H7 (cell line): ENCODE data around the gene ACP7. TPM values are rescaled to one million over a fixed set of nuclear protein-coding genes. Genes with fewer than 3 reads are reported as not detected.
A peak's percentile ranks its signal among the peaks of the same experiment; 100 is the strongest.
"Not testable (repeated sequence)": the region's sequence is repeated elsewhere in the genome, so short reads cannot be mapped to it uniquely, and the experiment has no call there.

Experiments
- DNase-seq: peaks from one replicate; pipeline ENCODE4 v3.0.0; 2012
- H3K27me3 ChIP-seq: 2 replicates; pipeline ENCODE4 v1.6.0; 2011; ENCODE audit warnings: mild to moderate bottlenecking, low read length; ENCODE audit not compliant: control insufficient read depth, insufficient read depth
- H3K36me3 ChIP-seq: replicated peaks from 2 replicates; pipeline ENCODE4 v1.5.1; 2011; ENCODE audit warnings: low read length; ENCODE audit not compliant: control insufficient read depth, insufficient read depth
- H3K4me3 ChIP-seq: 2 replicates; pipeline ENCODE4 v1.5.1; 2011; ENCODE audit warnings: low read depth, mild to moderate bottlenecking, control low read depth, low read length, moderate library complexity; ENCODE audit not compliant: insufficient read depth
- total RNA-seq: library from RNA; depleted of rRNA; stranded (reverse); fragments of >200 nt; shearing (Covaris generic); gene quantifications from 2 replicates; pipeline ENCODE4 v1.2.3, GENCODE V29; 2014

The ACP7 gene
- total RNA-seq, 1 experiment from 2014 or later: 0.14 TPM

- peaks cover 37% of the 10 kb centered on the region for H3K27me3 ChIP-seq
- DNase-seq: no peak
- no peaks in the 10 kb centered on the region for H3K36me3 ChIP-seq
- no peak overlapping the region for H3K4me3 ChIP-seq
Observed at GRCh38 chr19:39086386-39086785, 2.2 kb downstream of the ACP7 start.

- Histone ChIP-seq H3K27me3 (peaks cover 27% of the 10 kb centered on the region), H3K36me3 (no peaks in the 10 kb centered on the region), H3K4me3 (no peak overlapping the region)
- no peak for DNase-seq
Observed at GRCh38 chr19:39087907-39088686, 3.9 kb downstream of the ACP7 start.

- H3K4me3 ChIP-seq, H3K27me3 ChIP-seq, DNase-seq, H3K36me3 ChIP-seq: not testable (repeated sequence)
Observed at GRCh38 chr19:39090016-39090415, 5.8 kb downstream of the ACP7 start.

- Histone ChIP-seq H3K27me3 (no peaks in the 10 kb centered on the region; the same call in 1 of the 2 replicates), H3K4me3 (no peak overlapping the region), H3K36me3 (no peaks in the 10 kb centered on the region)
- no peak for DNase-seq
Observed at GRCh38 chr19:39090881-39091280, 6.7 kb downstream of the ACP7 start.

DNA sequence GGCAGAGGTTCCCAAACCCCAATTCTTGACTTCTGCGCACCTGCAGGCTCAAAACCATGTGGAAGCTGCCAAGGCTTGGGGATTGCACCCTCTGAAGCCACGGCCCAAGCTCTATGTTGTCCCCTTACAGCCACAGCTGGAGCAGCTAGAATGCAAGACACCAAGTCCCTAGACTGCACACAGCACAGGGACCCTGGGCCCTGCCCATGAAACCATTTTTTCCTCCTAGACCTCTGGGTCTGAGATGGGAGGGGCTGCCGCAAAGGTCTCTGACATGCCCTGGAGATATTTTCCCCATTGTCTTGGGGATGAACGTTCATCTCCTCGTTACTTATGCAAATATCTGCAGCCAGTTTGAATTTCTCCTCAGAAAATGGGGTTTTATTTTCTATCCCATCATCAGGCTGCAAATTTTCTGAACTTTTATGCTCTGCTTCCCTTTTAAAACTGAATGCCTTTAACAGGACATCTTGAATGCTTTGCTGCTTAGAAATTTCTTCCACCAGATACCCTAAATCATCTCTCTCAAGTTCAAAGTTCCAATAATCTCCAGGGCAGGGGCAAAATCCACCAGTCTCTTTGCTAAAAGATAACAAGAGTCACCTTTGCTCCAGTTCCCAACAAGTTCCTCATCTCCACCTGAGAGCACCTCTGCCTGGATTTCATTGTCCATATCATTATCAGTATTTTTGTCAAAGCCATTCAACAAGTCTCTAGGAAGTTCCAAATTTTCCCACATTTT lies 11.8 kb downstream of the ACP7 start:
- H3K36me3 ChIP-seq, H3K27me3 ChIP-seq, DNase-seq, H3K4me3 ChIP-seq: not testable (repeated sequence)

- Histone ChIP-seq H3K36me3 (no peaks in the 10 kb centered on the region), H3K4me3 (no peak overlapping the region), H3K27me3 (no peaks in the 10 kb centered on the region)
- DNase-seq: no peak
Observed at GRCh38 chr19:39097299-39097698, 13.1 kb downstream of the ACP7 start.

DNA sequence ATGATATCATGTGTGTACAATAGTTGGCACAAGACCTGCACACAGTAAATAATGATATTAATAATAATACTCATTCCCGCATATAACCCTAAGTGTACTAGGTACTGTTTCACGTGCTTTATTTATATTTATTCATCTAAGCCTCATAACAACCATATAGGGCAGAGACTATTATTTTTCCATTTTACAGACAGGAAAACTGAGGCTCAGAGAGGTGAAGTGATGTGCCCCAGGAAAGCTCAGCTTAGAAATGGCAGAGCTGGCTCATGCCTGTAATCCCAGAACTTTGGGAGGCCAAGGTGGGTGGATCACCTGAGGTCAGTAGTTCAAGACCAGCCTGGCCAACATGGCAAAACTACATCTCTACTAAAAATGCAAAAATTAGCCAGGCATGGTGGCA lies 13.6 kb downstream of the ACP7 start:
- Histone ChIP-seq H3K27me3 (no peaks in the 10 kb centered on the region), H3K4me3 (no peak overlapping the region), H3K36me3 (no peaks in the 10 kb centered on the region)
- no peak for DNase-seq

- Histone ChIP-seq H3K27me3 (no peaks in the 10 kb centered on the region), H3K36me3 (no peaks in the 10 kb centered on the region), H3K4me3 (peak overlapping the region; percentile 10; the same call in 1 of the 2 replicates)
- DNase-seq: peak; percentile 58
Observed at GRCh38 chr19:39098365-39099269, 14.4 kb downstream of the ACP7 start.

DNA sequence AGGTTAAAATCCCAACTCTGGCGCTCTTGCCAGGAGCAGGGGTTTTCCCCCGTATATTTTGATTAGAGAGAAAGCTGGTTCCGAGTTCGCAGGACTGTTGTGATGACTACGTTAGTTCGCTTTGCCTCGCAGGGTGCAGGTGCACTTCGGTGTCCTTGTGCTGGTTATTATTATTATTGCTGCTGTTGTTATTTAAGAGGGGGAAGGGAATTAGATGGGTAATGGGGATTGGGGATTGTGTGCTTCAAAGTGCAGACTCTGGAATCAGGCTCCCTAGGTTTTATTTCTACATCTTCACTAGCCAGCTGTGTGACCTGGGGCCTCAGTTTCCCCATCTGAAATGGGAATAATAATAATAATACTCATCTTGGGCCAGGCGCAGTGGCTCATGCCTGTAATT lies 15.2 kb downstream of the ACP7 start:
- Histone ChIP-seq H3K36me3 (no peaks in the 10 kb centered on the region), H3K4me3 (no peak overlapping the region), H3K27me3 (no peaks in the 10 kb centered on the region)
- no peak for DNase-seq

DNA sequence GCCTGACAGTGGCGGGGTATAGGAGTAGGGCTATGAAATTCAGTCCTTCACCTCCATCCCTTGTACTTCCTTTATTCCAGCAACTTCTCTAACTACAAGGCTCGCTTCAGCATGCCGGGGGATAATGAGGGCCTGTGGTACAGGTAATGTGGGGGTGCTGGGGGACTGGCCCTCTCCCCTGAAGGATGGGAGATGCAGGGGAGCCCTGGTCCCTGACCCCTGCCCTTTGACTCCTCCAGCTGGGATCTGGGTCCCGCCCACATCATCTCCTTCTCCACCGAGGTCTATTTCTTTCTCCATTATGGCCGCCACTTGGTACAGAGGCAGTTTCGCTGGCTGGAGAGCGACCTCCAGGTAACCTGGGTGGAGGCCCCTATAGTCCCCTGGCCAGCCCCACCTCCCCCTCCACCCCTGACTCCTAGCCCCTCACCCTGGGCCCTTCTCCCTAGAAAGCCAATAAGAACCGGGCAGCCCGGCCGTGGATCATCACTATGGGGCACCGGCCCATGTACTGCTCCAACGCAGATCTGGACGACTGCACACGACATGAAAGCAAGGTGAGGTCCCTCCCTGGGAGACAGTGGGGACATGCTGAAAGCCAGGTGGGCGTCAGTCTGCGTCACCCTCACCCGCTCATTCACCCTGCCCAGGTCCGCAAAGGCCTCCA lies 16.5 kb downstream of the ACP7 start:
- peak; percentile 24 for DNase-seq
- H3K4me3 ChIP-seq: no peak overlapping the region
- no peaks in the 10 kb centered on the region for H3K36me3 ChIP-seq
- no peaks in the 10 kb centered on the region for H3K27me3 ChIP-seq

- no peaks in the 10 kb centered on the region for H3K36me3 ChIP-seq
- DNase-seq: no peak
- H3K4me3 ChIP-seq: no peak overlapping the region
Observed at GRCh38 chr19:39103151-39103550, 19.0 kb downstream of the ACP7 start.

GRCh38 chr19:39104186-39104596 lies 20.0 kb downstream of the ACP7 start:
- no peak for DNase-seq
- Histone ChIP-seq H3K4me3 (no peak overlapping the region), H3K27me3 (no peaks in the 10 kb centered on the region), H3K36me3 (no peaks in the 10 kb centered on the region)

More at GRCh38 chr19:39103151-39103550, 19.0 kb downstream of the ACP7 start:
- H3K27me3 ChIP-seq: no peaks in the 10 kb centered on the region

DNA sequence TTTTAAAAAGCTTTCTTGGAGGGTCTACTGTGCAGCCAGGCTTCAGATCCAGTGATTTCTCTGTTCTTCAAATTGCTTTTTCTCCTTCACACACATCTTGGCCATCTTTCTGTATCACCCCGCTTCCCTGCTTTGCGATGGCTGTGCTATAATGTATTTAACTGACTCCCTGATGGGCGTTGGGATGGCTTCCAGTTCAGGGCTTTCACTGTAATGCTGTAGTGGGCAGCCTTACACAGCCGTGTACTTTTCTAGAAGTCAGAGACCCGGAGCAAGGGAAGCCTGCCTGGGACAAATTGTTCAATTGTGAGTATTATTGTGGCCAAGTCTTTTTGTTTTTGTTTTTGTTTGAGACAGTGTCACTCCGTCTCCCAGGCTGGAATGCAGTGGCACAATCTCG lies 22.0 kb downstream of the ACP7 start:
- Histone ChIP-seq H3K27me3 (no peaks in the 10 kb centered on the region), H3K36me3 (no peaks in the 10 kb centered on the region), H3K4me3 (no peak overlapping the region)
- DNase-seq: no peak

GRCh38 chr19:39109641-39110040 lies 25.5 kb downstream of the ACP7 start:
- DNase-seq: no peak
- H3K27me3 ChIP-seq: no peaks in the 10 kb centered on the region
- no peak overlapping the region for H3K4me3 ChIP-seq
- no peaks in the 10 kb centered on the region for H3K36me3 ChIP-seq
